HepG2 (cell line): ENCODE measurements around the gene MGMT. TPM values are rescaled to one million over a fixed set of nuclear protein-coding genes. Genes with fewer than 3 reads are reported as not detected.

Source experiments
- ATAC-seq: fragments of 200-7000 bp; cut with Tn5 transposase; 3 replicates; pipeline ENCODE4 v1.9.1; 2020; ENCODE audit warnings: mild to moderate bottlenecking, moderate library complexity
- BruUV-seq: library from RNA; stranded (reverse); fragments of 400-500 nt; replicated peaks from 2 replicates; lab custom pipeline; 2021; lab: Mats Ljungman, UMichigan
- CTCF ChIA-PET: fragments of 300-600 bp; formaldehyde crosslinking; extraction: SDS; loops from one replicate; lab custom pipeline; 2021; ENCODE audit warnings: low total read pairs, inconsistent platforms, low intra/inter-chr PET ratio; lab: Yijun Ruan, JAX
- POLR2A ChIA-PET: fragments of 350-600 bp; sonication (Branson Sonifier 250); formaldehyde crosslinking; loops from one replicate; lab custom pipeline; 2020; ENCODE audit warnings: antibody characterized with exemption, inconsistent platforms; lab: Yijun Ruan, JAX
- DNase-seq: peaks from one replicate; pipeline ENCODE4 v3.0.0-alpha.2; 2015; ENCODE audit warnings: low spot score
- FAIRE-seq: peaks from 3 replicates; lab custom pipeline; 2011; peaks lifted over from hg19 to GRCh38; lab: Jason Lieb, UNC
- H2AFZ ChIP-seq: one replicate; pipeline ENCODE4 v1.6.1; 2011; ENCODE audit warnings: low read length, inconsistent platforms
- H3K27ac ChIP-seq: fragments of 300-600 bp; 3 replicates; pipeline ENCODE4 v1.8.0; 2011; ENCODE audit warnings: mixed run types, mild to moderate bottlenecking, mixed read lengths, low read length, inconsistent platforms; ENCODE audit not compliant: insufficient read depth; ENCODE audit errors: extremely low read length
- H3K27me3 ChIP-seq, 2 experiments: fragments of 200-600 bp in 1 of 2; 2 replicates in 1 of 2; 3 replicates in 1 of 2; pipeline versions ENCODE4 v1.6.0 to v1.8.0; 2011; ENCODE audit warnings: low read length in 2 of 2, mild to moderate bottlenecking in 2 of 2, moderate library complexity in 2 of 2, inconsistent platforms in 1 of 2; ENCODE audit not compliant: insufficient read depth in 2 of 2, control insufficient read depth in 1 of 2
- H3K36me3 ChIP-seq, 2 experiments: fragments of 200-600 bp in 1 of 2; replicated peaks in 1 of 2; 2 replicates in 1 of 2; 3 replicates in 1 of 2; pipeline versions ENCODE4 v1.5.1 to v1.8.0; 2011; ENCODE audit warnings: low read length in 2 of 2, inconsistent platforms in 1 of 2; ENCODE audit not compliant: insufficient read depth in 2 of 2, control insufficient read depth in 1 of 2
- H3K4me1 ChIP-seq: 2 replicates; pipeline ENCODE4 v1.5.1; 2012; ENCODE audit warnings: low read length, inconsistent platforms; ENCODE audit not compliant: insufficient read depth
- H3K4me2 ChIP-seq: 2 replicates; pipeline ENCODE4 v1.6.0; 2011; ENCODE audit warnings: low read depth, low read length, inconsistent platforms
- H3K4me3 ChIP-seq, 3 experiments: fragments of 200-600 bp in 1 of 3; sonication (generic), shearing (Covaris generic) in 1 of 3; replicated peaks in 1 of 3; 2 replicates each; pipeline ENCODE4 v1.5.1; 2011 to 2016; ENCODE audit warnings: low read length in 3 of 3, inconsistent platforms in 2 of 3, low read depth in 2 of 3, mild to moderate bottlenecking in 2 of 3, control low read depth in 1 of 3, mixed read lengths in 1 of 3; ENCODE audit not compliant: insufficient read depth in 1 of 3
- H3K79me2 ChIP-seq: one replicate; pipeline ENCODE4 v1.6.1; 2011; ENCODE audit warnings: low read length, inconsistent platforms; ENCODE audit not compliant: insufficient read depth
- H3K9ac ChIP-seq: 2 replicates; pipeline ENCODE4 v1.6.0; 2011; ENCODE audit warnings: mild to moderate bottlenecking, low read depth, low read length, inconsistent platforms; ENCODE audit not compliant: insufficient read depth
- H3K9me3 ChIP-seq: 2 replicates; pipeline ENCODE4 v1.5.1; 2012; ENCODE audit warnings: mild to moderate bottlenecking, low read length
- H4K20me1 ChIP-seq: 2 replicates; pipeline ENCODE4 v1.6.0; 2011; ENCODE audit warnings: inconsistent platforms, mild to moderate bottlenecking, low read length, moderate library complexity; ENCODE audit not compliant: insufficient read depth
- BRD4 ChIP-seq: sonication (generic); formaldehyde crosslinking; IDR thresholded peaks from 2 replicates; pipeline ENCODE4 v1.4.0; 2020; ENCODE audit warnings: missing genetic modification reagents
- FOXA3 ChIP-seq: IDR thresholded peaks from 2 replicates; pipeline ENCODE4 v1.6.1; 2016; ENCODE audit warnings: missing genetic modification reagents, missing compliant biosample characterization
- JDP2 ChIP-seq: sonication (generic); formaldehyde crosslinking; IDR thresholded peaks from 2 replicates; pipeline ENCODE4 v1.8.1; 2022; ENCODE audit warnings: missing genetic modification reagents, borderline replicate concordance
- NFYB ChIP-seq: sonication (generic); formaldehyde crosslinking; IDR thresholded peaks from 2 replicates; pipeline ENCODE4 v1.4.0; 2020; ENCODE audit warnings: missing genetic modification reagents
- POLR2AphosphoS2 ChIP-seq: IDR thresholded peaks from 2 replicates; pipeline ENCODE4 v1.6.1; 2011; ENCODE audit warnings: low read depth, low read length, improper control_type of control experiment
- POLR2G ChIP-seq: fragments of 200-400 bp; formaldehyde crosslinking; IDR thresholded peaks from 2 replicates; pipeline ENCODE4 v1.6.1; 2018; ENCODE audit warnings: mild to moderate bottlenecking, low read depth, low read length, moderate library complexity
- PRDM4 ChIP-seq: sonication (generic); formaldehyde crosslinking; IDR thresholded peaks from 2 replicates; pipeline ENCODE4 v1.9.0; 2021; ENCODE audit warnings: missing genetic modification reagents, borderline replicate concordance
- RARG ChIP-seq: sonication (generic); formaldehyde crosslinking; IDR thresholded peaks from 2 replicates; pipeline ENCODE4 v1.4.0; 2020; ENCODE audit warnings: low read depth, mild to moderate bottlenecking, missing genetic modification reagents
- RNF219 ChIP-seq: sonication (generic); formaldehyde crosslinking; IDR thresholded peaks from 2 replicates; pipeline ENCODE4 v1.5.0; 2020; ENCODE audit warnings: mild to moderate bottlenecking, missing genetic modification reagents
- SMYD3 ChIP-seq: sonication (generic); formaldehyde crosslinking; IDR thresholded peaks from 2 replicates; pipeline ENCODE4 v1.8.1; 2023; ENCODE audit warnings: mild to moderate bottlenecking, missing genetic modification reagents
- SRSF4 ChIP-seq: fragments of 200-400 bp; formaldehyde crosslinking; IDR thresholded peaks from one replicate; pipeline ENCODE4 v1.6.1; 2018; ENCODE audit warnings: mild to moderate bottlenecking, low read depth, low read length, moderate library complexity; ENCODE audit not compliant: poor library complexity, severe bottlenecking
- U2AF1 ChIP-seq: fragments of 200-400 bp; formaldehyde crosslinking; optimal IDR thresholded peaks from 2 replicates; pipeline ENCODE3; 2017; ENCODE audit warnings: mild to moderate bottlenecking, low read depth, low read length
- ZFY ChIP-seq: sonication (generic); formaldehyde crosslinking; IDR thresholded peaks from 2 replicates; pipeline ENCODE4 v1.4.0; 2020; ENCODE audit warnings: missing genetic modification reagents
- ZNF138 ChIP-seq: sonication (generic); formaldehyde crosslinking; IDR thresholded peaks from 2 replicates; pipeline ENCODE4 v1.5.0; 2020; ENCODE audit warnings: mild to moderate bottlenecking, low read depth, missing genetic modification reagents
- ZNF577 ChIP-seq: sonication (generic); formaldehyde crosslinking; IDR thresholded peaks from 2 replicates; pipeline ENCODE4 v1.4.0; 2020; ENCODE audit warnings: mild to moderate bottlenecking, low read depth, missing genetic modification reagents, borderline replicate concordance
- ZNF724P ChIP-seq: sonication (generic); formaldehyde crosslinking; IDR thresholded peaks from 2 replicates; pipeline ENCODE4 v1.8.0; 2022; ENCODE audit warnings: missing genetic modification reagents, borderline replicate concordance
- ZNF761 ChIP-seq: sonication (generic); formaldehyde crosslinking; conservative IDR thresholded peaks from 2 replicates; pipeline ENCODE4 v1.4.0; 2020; ENCODE audit warnings: mild to moderate bottlenecking, missing genetic modification reagents
- ZNF879 ChIP-seq: sonication (generic); formaldehyde crosslinking; IDR thresholded peaks from 2 replicates; pipeline ENCODE4 v1.8.1; 2023; ENCODE audit warnings: missing genetic modification reagents
- ZSCAN29 ChIP-seq: sonication (generic); formaldehyde crosslinking; conservative IDR thresholded peaks from 2 replicates; pipeline ENCODE4 v1.4.0; 2020; ENCODE audit warnings: mild to moderate bottlenecking, missing genetic modification reagents
- WGBS: methylation state at CpG from one replicate; pipeline ENCODE4 v1.1.6; 2017; ENCODE audit warnings: low lambda C conversion rate; 5-methylcytosine and 5-hydroxymethylcytosine counted together
- in situ Hi-C: cut with HindIII; loops from 2 replicates; pipeline ENCODE4 v1.10.0; 2017; ENCODE audit warnings: low pct_unique_long_range_greater_than_20kb; ENCODE audit not compliant: extremely low pct_ligation_motif_present
- intact Hi-C: fragments of 100-400 bp; cut with micrococcal nuclease; formaldehyde crosslinking; loops from one replicate; pipeline ENCODE4 v1.10.0; 2022; ENCODE audit not compliant: unreplicated experiment
- polyA plus RNA-seq, 8 experiments: library from polyadenylated mRNA; depleted of rRNA in 3 of 8; stranded (reverse) in 7 of 8; unstranded in 1 of 8; fragments of >200 nt; fragmentation: Illumina TruSeq in 4 of 8; extraction: Trizol in 4 of 8; gene quantifications; 2 replicates each; pipeline versions ENCODE4 v1.2.1 to v1.2.3, GENCODE V29; 2011 to 2016; ENCODE audit warnings: low read depth in 4 of 8, missing spikeins in 1 of 8, mixed read lengths in 1 of 8; ENCODE audit not compliant: insufficient read depth in 1 of 8
- total RNA-seq, 5 experiments: library from RNA; depleted of rRNA; stranded (reverse); fragments of >200 nt; fragmentation: Illumina TruSeq; extraction: Trizol; gene quantifications; 2 replicates each; pipeline ENCODE4 v1.2.3, GENCODE V29; 2016; ENCODE audit warnings: low read depth in 1 of 5

Gene MGMT
- total and polyA plus RNA-seq, 2 of the 13 experiments (the other 11 are each of a cell fraction or from before 2014, with no cell fraction given) = 12.0 to 19.5 TPM

- Histone ChIP-seq H3K9ac (no peak overlapping the region), H3K27me3 (no peaks in the 10 kb centered on the region), H3K9me3 (peaks cover 2% of the 10 kb centered on the region; the same call in 1 of the 2 replicates), H3K4me1 (0 out of 2 replicates have a peak, but pooled peaks cover 11% of the 10 kb centered on the region), H3K36me3 (0 out of 5 replicates have a peak, but pooled peaks cover 0 to 1% of the 10 kb centered on the region in 2 experiments), H2AFZ (no peak overlapping the region), H4K20me1 (no peaks in the 10 kb centered on the region), H3K4me2 (no peak overlapping the region), H3K27ac (no peak overlapping the region), H3K79me2 (no peaks in the 10 kb centered on the region), H3K4me3 (no peak overlapping the region)
- POLR2A ChIA-PET = no interaction called here
- DNase-seq (no peak), FAIRE-seq (no peak), ATAC-seq (no peak)
- CTCF ChIA-PET = no interaction called here
- 93% methylated on average over 18 of the region's 18 CpGs for WGBS
- TF ChIP-seq U2AF1 (no peak), ZNF761 (CRISPR knock-in tag) (no peak), ZNF138 (CRISPR knock-in tag) (no peak), SMYD3 (CRISPR knock-in tag) (no peak), ZFY (CRISPR knock-in tag) (no peak), POLR2G (no peak), ZNF879 (CRISPR knock-in tag) (no peak), RARG (CRISPR knock-in tag) (no peak), NFYB (CRISPR knock-in tag) (no peak), PRDM4 (CRISPR knock-in tag) (no peak), RNF219 (CRISPR knock-in tag) (no peak), BRD4 (CRISPR knock-in tag) (no peak), SRSF4 (no peak), POLR2AphosphoS2 (no peak), FOXA3 (no peak), ZNF724P (CRISPR knock-in tag) (no peak), ZSCAN29 (no peak), JDP2 (CRISPR knock-in tag) (no peak), ZNF577 (no peak)
- in situ Hi-C loops = no loop called here
- intact Hi-C loops = no loop called here
- BruUV-seq = no TSS peak
Measured at GRCh38 chr10:129556316-129556715, 89.3 kb downstream of the MGMT start.
